ENCODE results near the gene U2AF1L4. TPM values are rescaled to one million over a fixed set of nuclear protein-coding genes. Genes with fewer than 3 reads are reported as not detected.

Gene U2AF1L4
- total and polyA plus RNA-seq, 2 donors = 19.8 to 45.0 TPM

GRCh38 chr19:35696835-35697234 lies 48.4 kb downstream of the U2AF1L4 start:
- no peak overlapping the region for H3K27ac ChIP-seq (ENCODE audit: low read depth in 1 of 2, low read length in 1 of 2)
- H3K36me3 ChIP-seq (ENCODE audit: control insufficient read depth in 2 of 2, insufficient read depth in 2 of 2, low read length in 1 of 2) = no peaks in the 10 kb centered on the region
- H3K27me3 ChIP-seq (ENCODE audit: control insufficient read depth in 2 of 2, insufficient read depth in 1 of 2, low read length in 1 of 2) = peaks cover 0 to 4% of the 10 kb centered on the region in 2 donors
- H3K4me1 ChIP-seq (ENCODE audit: control insufficient read depth in 2 of 2, insufficient read depth in 2 of 2, low read length in 2 of 2) = no peaks in the 10 kb centered on the region
- DNase-seq (ENCODE audit: low read depth in 6 of 9, low spot score in 9 of 9) = no peak
- 77% methylated on average over 4 of the region's 4 CpGs for WGBS
- H3K9me3 ChIP-seq (ENCODE audit: control insufficient read depth in 2 of 2, insufficient read depth in 1 of 2, low read length in 1 of 2) = no peaks in the 10 kb centered on the region
- no peak overlapping the region for H3K4me3 ChIP-seq (ENCODE audit: low read length in 2 of 2)

DNA sequence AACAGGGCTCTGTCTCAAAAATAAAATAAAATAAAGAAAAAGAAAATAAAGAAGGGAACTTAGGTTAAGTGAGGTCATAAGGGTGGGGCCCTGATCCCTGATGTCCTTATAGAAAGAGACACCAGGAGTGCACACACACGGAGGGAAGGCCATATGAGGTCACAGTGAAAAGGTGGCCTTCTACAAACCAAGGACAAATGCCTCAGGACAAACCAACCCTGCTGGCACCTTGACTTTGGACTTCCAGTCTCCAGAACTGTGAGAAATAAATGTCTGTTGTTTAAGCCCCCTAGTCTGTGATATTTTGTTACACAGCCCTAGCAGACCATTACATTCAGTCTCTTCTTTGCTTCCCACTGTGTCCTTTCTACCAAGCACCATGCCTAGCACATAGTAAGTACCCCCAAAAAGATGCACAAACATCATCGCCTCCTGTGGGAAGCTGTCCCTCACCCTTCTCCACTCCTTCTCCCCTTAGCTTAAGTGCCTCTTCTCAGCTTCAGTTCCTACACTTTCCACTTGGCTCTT lies 49.3 kb downstream of the U2AF1L4 start:
- no peaks in the 10 kb centered on the region for H3K4me1 ChIP-seq (ENCODE audit: control insufficient read depth in 2 of 2, insufficient read depth in 2 of 2, low read length in 2 of 2)
- H3K9me3 ChIP-seq (ENCODE audit: control insufficient read depth in 2 of 2, insufficient read depth in 1 of 2, low read length in 1 of 2) = no peaks in the 10 kb centered on the region
- H3K36me3 ChIP-seq (ENCODE audit: control insufficient read depth in 2 of 2, insufficient read depth in 2 of 2, low read length in 1 of 2) = no peaks in the 10 kb centered on the region
- no peak overlapping the region for H3K27ac ChIP-seq (ENCODE audit: low read depth in 1 of 2, low read length in 1 of 2)
- H3K27me3 ChIP-seq (ENCODE audit: control insufficient read depth in 2 of 2, insufficient read depth in 1 of 2, low read length in 1 of 2) = peaks cover 0 to 4% of the 10 kb centered on the region in 2 donors
- no peak overlapping the region for H3K4me3 ChIP-seq (ENCODE audit: low read length in 2 of 2)
- WGBS = 94% methylated on average over 2 of the region's 2 CpGs
- DNase-seq (ENCODE audit: low read depth in 6 of 9, low spot score in 9 of 9) = no peak

DNA sequence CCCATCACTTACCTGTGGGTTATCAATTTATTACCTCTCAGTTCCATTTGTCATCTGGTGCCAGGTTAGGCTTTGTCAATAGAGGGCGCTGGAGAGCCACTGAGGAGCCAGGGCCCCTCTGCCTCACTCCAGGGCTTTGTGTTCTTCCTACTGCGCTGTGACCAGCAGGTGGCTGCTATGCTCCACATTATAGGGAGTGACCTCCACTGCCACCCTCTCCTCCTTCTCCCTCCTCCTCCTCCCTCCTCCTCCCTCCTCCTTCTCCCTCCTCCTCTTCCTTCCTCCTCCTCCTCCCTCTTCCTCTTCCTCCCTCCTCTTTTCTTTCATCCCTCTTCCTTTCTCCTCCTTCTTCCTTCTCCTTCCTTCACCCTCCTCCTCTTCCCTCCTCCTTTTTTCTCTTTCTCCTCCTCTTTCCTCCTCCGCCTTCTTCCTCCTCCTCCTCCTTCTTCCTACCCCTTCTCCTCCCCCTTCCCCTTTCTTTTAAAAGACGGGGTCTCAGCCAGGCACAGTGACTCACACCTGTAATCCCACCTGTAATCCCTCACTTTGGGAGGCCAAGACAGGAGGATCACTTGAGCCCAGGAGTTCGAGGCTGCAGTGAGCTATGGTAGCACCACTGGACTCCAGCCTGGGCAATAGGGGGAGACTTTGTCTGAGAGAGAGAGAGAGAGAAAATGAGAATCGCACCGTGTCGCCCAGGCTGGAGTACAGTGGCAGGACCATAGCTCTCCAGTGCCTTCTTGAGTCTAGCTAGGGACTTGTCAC lies 51.2 kb downstream of the U2AF1L4 start:
- Histone ChIP-seq H3K27me3 (ENCODE audit: control insufficient read depth in 2 of 2, insufficient read depth in 1 of 2, low read length in 1 of 2) (peaks cover 0 to 4% of the 10 kb centered on the region in 2 donors), H3K4me1 (ENCODE audit: control insufficient read depth in 2 of 2, insufficient read depth in 2 of 2, low read length in 2 of 2) (no peaks in the 10 kb centered on the region), H3K27ac (ENCODE audit: low read depth in 1 of 2, low read length in 1 of 2) (no peak overlapping the region), H3K36me3 (ENCODE audit: control insufficient read depth in 2 of 2, insufficient read depth in 2 of 2, low read length in 1 of 2) (no peaks in the 10 kb centered on the region), H3K4me3 (ENCODE audit: low read length in 2 of 2) (no peak overlapping the region), H3K9me3 (ENCODE audit: control insufficient read depth in 2 of 2, insufficient read depth in 1 of 2, low read length in 1 of 2) (no peaks in the 10 kb centered on the region)
- DNase-seq (ENCODE audit: low read depth in 6 of 9, low spot score in 9 of 9) = peak; percentile 65 to 90 (median 81)
- WGBS = 43% methylated on average over 8 of the region's 8 CpGs

GRCh38 chr19:35693422-35693821 lies 51.8 kb downstream of the U2AF1L4 start:
- no peak for DNase-seq (ENCODE audit: low read depth in 6 of 9, low spot score in 9 of 9)
- Histone ChIP-seq H3K4me1 (ENCODE audit: control insufficient read depth in 2 of 2, insufficient read depth in 2 of 2, low read length in 2 of 2) (no peaks in the 10 kb centered on the region), H3K4me3 (ENCODE audit: low read length in 2 of 2) (no peak overlapping the region)

More at GRCh38 chr19:35693422-35693821, 51.8 kb downstream of the U2AF1L4 start:
- Histone ChIP-seq H3K9me3 (ENCODE audit: control insufficient read depth in 2 of 2, insufficient read depth in 1 of 2, low read length in 1 of 2) (no peaks in the 10 kb centered on the region), H3K27me3 (ENCODE audit: control insufficient read depth in 2 of 2, insufficient read depth in 1 of 2, low read length in 1 of 2) (peaks cover 0 to 2% of the 10 kb centered on the region in 2 donors), H3K27ac (ENCODE audit: low read depth in 1 of 2, low read length in 1 of 2) (no peak overlapping the region), H3K36me3 (ENCODE audit: control insufficient read depth in 2 of 2, insufficient read depth in 2 of 2, low read length in 1 of 2) (no peaks in the 10 kb centered on the region)
- WGBS = 21% methylated on average over 8 of the region's 8 CpGs

Other genes starting within 250 kb of the U2AF1L4 start
- 23.2 TPM for gene DMKN, start 231.8 kb downstream of the U2AF1L4 start, total RNA-seq
- gene DMKN, start 231.8 kb downstream of the U2AF1L4 start, polyA plus RNA-seq = 175 TPM
- 1.5 TPM for gene SBSN, start 217.1 kb downstream of the U2AF1L4 start, total RNA-seq
- gene SBSN, start 217.1 kb downstream of the U2AF1L4 start, polyA plus RNA-seq = 56.1 TPM
- 0.19 TPM for gene GAPDHS, start 212.0 kb downstream of the U2AF1L4 start, total RNA-seq
- 0.16 TPM for gene GAPDHS, start 212.0 kb downstream of the U2AF1L4 start, polyA plus RNA-seq
- 45.0 TPM for gene TMEM147, start 199.8 kb downstream of the U2AF1L4 start, total RNA-seq
- gene TMEM147, start 199.8 kb downstream of the U2AF1L4 start, polyA plus RNA-seq = 61.1 TPM
- 0.42 TPM for gene ATP4A, start 181.8 kb downstream of the U2AF1L4 start, total RNA-seq
- 1.1 TPM for gene ATP4A, start 181.8 kb downstream of the U2AF1L4 start, polyA plus RNA-seq
- gene PMIS2, start 159.2 kb downstream of the U2AF1L4 start, total RNA-seq = not detected
- not detected for gene PMIS2, start 159.2 kb downstream of the U2AF1L4 start, polyA plus RNA-seq
- gene HAUS5, start 132.7 kb downstream of the U2AF1L4 start, total RNA-seq = 11.8 TPM
- 22.8 TPM for gene HAUS5, start 132.7 kb downstream of the U2AF1L4 start, polyA plus RNA-seq
- gene RBM42, start 116.4 kb downstream of the U2AF1L4 start, total RNA-seq = 51.8 TPM
- 57.1 TPM for gene RBM42, start 116.4 kb downstream of the U2AF1L4 start, polyA plus RNA-seq
- 0.76 TPM for gene ETV2, start 103.7 kb downstream of the U2AF1L4 start, total RNA-seq
- gene ETV2, start 103.7 kb downstream of the U2AF1L4 start, polyA plus RNA-seq = 1.5 TPM
- gene COX6B1, start 97.1 kb downstream of the U2AF1L4 start, total RNA-seq = 636 TPM
- gene COX6B1, start 97.1 kb downstream of the U2AF1L4 start, polyA plus RNA-seq = 656 TPM
- gene UPK1A, start 78.9 kb downstream of the U2AF1L4 start, total RNA-seq = not detected
- gene UPK1A, start 78.9 kb downstream of the U2AF1L4 start, polyA plus RNA-seq = 0.94 TPM
- 0.09 TPM for gene ZBTB32, start 40.9 kb downstream of the U2AF1L4 start, total RNA-seq
- 2.0 TPM for gene ZBTB32, start 40.9 kb downstream of the U2AF1L4 start, polyA plus RNA-seq
- gene KMT2B, start 27.4 kb downstream of the U2AF1L4 start, total RNA-seq = 5.2 TPM
- 39.0 TPM for gene KMT2B, start 27.4 kb downstream of the U2AF1L4 start, polyA plus RNA-seq
- gene IGFLR1, start 3.0 kb downstream of the U2AF1L4 start, total RNA-seq = 12.2 TPM
- gene IGFLR1, start 3.0 kb downstream of the U2AF1L4 start, polyA plus RNA-seq = 67.8 TPM
- 65.1 TPM for gene PSENEN, start 233 bp upstream of the U2AF1L4 start, total RNA-seq
- gene PSENEN, start 233 bp upstream of the U2AF1L4 start, polyA plus RNA-seq = 104 TPM
- 7.6 TPM for gene LIN37, start 3.2 kb upstream of the U2AF1L4 start, total RNA-seq
- 24.2 TPM for gene LIN37, start 3.2 kb upstream of the U2AF1L4 start, polyA plus RNA-seq
- gene HSPB6, start 11.6 kb upstream of the U2AF1L4 start, total RNA-seq = 0.28 TPM
- 18.9 TPM for gene HSPB6, start 11.6 kb upstream of the U2AF1L4 start, polyA plus RNA-seq
- 2.0 TPM for gene PROSER3, start 12.8 kb upstream of the U2AF1L4 start, total RNA-seq
- gene PROSER3, start 12.8 kb upstream of the U2AF1L4 start, polyA plus RNA-seq = 10.0 TPM
- 1.5 TPM for gene ARHGAP33, start 30.1 kb upstream of the U2AF1L4 start, total RNA-seq
- 18.6 TPM for gene ARHGAP33, start 30.1 kb upstream of the U2AF1L4 start, polyA plus RNA-seq
- 0.19 TPM for gene PRODH2, start 67.4 kb upstream of the U2AF1L4 start, total RNA-seq
- 0.23 TPM for gene PRODH2, start 67.4 kb upstream of the U2AF1L4 start, polyA plus RNA-seq
- 2.4 TPM for gene NPHS1, start 107.1 kb upstream of the U2AF1L4 start, total RNA-seq
- gene NPHS1, start 107.1 kb upstream of the U2AF1L4 start, polyA plus RNA-seq = 0.34 TPM
- 2.2 TPM for gene KIRREL2, start 111.5 kb upstream of the U2AF1L4 start, total RNA-seq
- gene KIRREL2, start 111.5 kb upstream of the U2AF1L4 start, polyA plus RNA-seq = 0.75 TPM
- 2.5 TPM for gene APLP1, start 123.2 kb upstream of the U2AF1L4 start, total RNA-seq
- 3.3 TPM for gene APLP1, start 123.2 kb upstream of the U2AF1L4 start, polyA plus RNA-seq
- 12.0 TPM for gene NFKBID, start 155.1 kb upstream of the U2AF1L4 start, total RNA-seq
- 29.8 TPM for gene NFKBID, start 155.1 kb upstream of the U2AF1L4 start, polyA plus RNA-seq
- 50.7 TPM for gene HCST, start 157.1 kb upstream of the U2AF1L4 start, total RNA-seq
- 158 TPM for gene HCST, start 157.1 kb upstream of the U2AF1L4 start, polyA plus RNA-seq
- 52.6 TPM for gene TYROBP, start 162.9 kb upstream of the U2AF1L4 start, total RNA-seq
- gene TYROBP, start 162.9 kb upstream of the U2AF1L4 start, polyA plus RNA-seq = 162 TPM
- 0.47 TPM for gene LRFN3, start 191.0 kb upstream of the U2AF1L4 start, total RNA-seq
- 1.6 TPM for gene LRFN3, start 191.0 kb upstream of the U2AF1L4 start, polyA plus RNA-seq
- gene SDHAF1, start 249.8 kb upstream of the U2AF1L4 start, total RNA-seq = 28.8 TPM
- 27.2 TPM for gene SDHAF1, start 249.8 kb upstream of the U2AF1L4 start, polyA plus RNA-seq

Measured in thymus (tissue), 11 donors.